ENCODE results near the gene UBR1. TPM values are rescaled to one million over a fixed set of nuclear protein-coding genes. Genes with fewer than 3 reads are reported as not detected.

UBR1 gene
- 22.3 to 27.9 TPM (median 24.3 TPM) in 3 replicates for total RNA-seq
- long read RNA-seq, full-length matches to known transcripts: 2 of 9 reads
- long read RNA-seq, partial matches to known transcripts: 4 of 9 reads
- long read RNA-seq, other reads (novel, unspliced or antisense): 3 of 9 reads

GRCh38 chr15:43105778-43106485 is at the start of gene UBR1:
TSS of gene UBR1 (minus strand) at chr15:43106038. CDS start at chr15:43106022, 16 bp downstream.
- peaks cover 39% of the 10 kb centered on the region for H3K4me1 Mint-ChIP-seq (ENCODE audit: low read depth)
- peak; percentile 98 for DNase-seq (ENCODE audit: low spot score)
- peak within 1 kb of the TSS; percentile 96 for H3K4me3 Mint-ChIP-seq (ENCODE audit: unreplicated experiment)
- no peaks in the 10 kb centered on the region for H3K9me3 Mint-ChIP-seq (ENCODE audit: low read depth)
- H3K27me3 Mint-ChIP-seq (ENCODE audit: low read depth): no peaks in the 10 kb centered on the region
- H3K27ac Mint-ChIP-seq (ENCODE audit: unreplicated experiment): peak within 1 kb of the TSS; percentile 99
- TF ChIP-seq CTCF (IDR thresholded peaks at IDR 0.05): no peak
- peaks cover 6% of the 10 kb centered on the region for H3K36me3 Mint-ChIP-seq (ENCODE audit: low read depth)

- Mint-ChIP-seq H3K4me1 (ENCODE audit: low read depth) (peaks cover 11% of the 10 kb centered on the region), H3K27me3 (ENCODE audit: low read depth) (no peaks in the 10 kb centered on the region), H3K27ac (ENCODE audit: unreplicated experiment) (no peak overlapping the region), H3K36me3 (ENCODE audit: low read depth) (peaks cover 19% of the 10 kb centered on the region), H3K4me3 (ENCODE audit: unreplicated experiment) (no peak overlapping the region), H3K9me3 (ENCODE audit: low read depth) (peaks cover 3% of the 10 kb centered on the region)
- TF ChIP-seq CTCF (IDR thresholded peaks at IDR 0.05): no peak
- DNase-seq (ENCODE audit: low spot score): no peak
Observed at GRCh38 chr15:43153269-43153668, 47.4 kb upstream of the UBR1 start.

- Mint-ChIP-seq H3K27ac (ENCODE audit: unreplicated experiment) (no peak overlapping the region), H3K27me3 (ENCODE audit: low read depth) (no peaks in the 10 kb centered on the region), H3K36me3 (ENCODE audit: low read depth) (peaks cover 13% of the 10 kb centered on the region)
Observed at GRCh38 chr15:43151688-43152087, 45.9 kb upstream of the UBR1 start.

GRCh38 chr15:43150191-43150929 is 44.5 kb upstream of the UBR1 start:
- no peak for DNase-seq (ENCODE audit: low spot score)
- Mint-ChIP-seq H3K27me3 (ENCODE audit: low read depth) (no peaks in the 10 kb centered on the region), H3K9me3 (ENCODE audit: low read depth) (no peaks in the 10 kb centered on the region), H3K4me1 (ENCODE audit: low read depth) (peaks cover 11% of the 10 kb centered on the region), H3K27ac (ENCODE audit: unreplicated experiment) (no peak overlapping the region), H3K36me3 (ENCODE audit: low read depth) (peaks cover 11% of the 10 kb centered on the region), H3K4me3 (ENCODE audit: unreplicated experiment) (no peak overlapping the region)
- TF ChIP-seq CTCF (IDR thresholded peaks at IDR 0.05): no peak

More at GRCh38 chr15:43151688-43152087, 45.9 kb upstream of the UBR1 start:
- no peak overlapping the region for H3K4me3 Mint-ChIP-seq (ENCODE audit: unreplicated experiment)
- H3K4me1 Mint-ChIP-seq (ENCODE audit: low read depth): peaks cover 11% of the 10 kb centered on the region
- DNase-seq (ENCODE audit: low spot score): no peak
- no peak for TF ChIP-seq CTCF (IDR thresholded peaks at IDR 0.05)
- H3K9me3 Mint-ChIP-seq (ENCODE audit: low read depth): no peaks in the 10 kb centered on the region

- H3K36me3 Mint-ChIP-seq (ENCODE audit: low read depth): peaks cover 7% of the 10 kb centered on the region
- peaks cover 5% of the 10 kb centered on the region for H3K4me1 Mint-ChIP-seq (ENCODE audit: low read depth)
- TF ChIP-seq CTCF (IDR thresholded peaks at IDR 0.05): no peak
- H3K9me3 Mint-ChIP-seq (ENCODE audit: low read depth): no peaks in the 10 kb centered on the region
- no peak overlapping the region for H3K4me3 Mint-ChIP-seq (ENCODE audit: unreplicated experiment)
- H3K27me3 Mint-ChIP-seq (ENCODE audit: low read depth): no peaks in the 10 kb centered on the region
- DNase-seq (ENCODE audit: low spot score): no peak
- no peak overlapping the region for H3K27ac Mint-ChIP-seq (ENCODE audit: unreplicated experiment)
Observed at GRCh38 chr15:43146184-43146583, 40.3 kb upstream of the UBR1 start.
